Measurements from ENCODE around the gene PBLD.
"Not testable (repeated sequence)": the region's sequence is repeated elsewhere in the genome, so short reads cannot be mapped to it uniquely, and the experiment has no call there.

The PBLD gene

DNA sequence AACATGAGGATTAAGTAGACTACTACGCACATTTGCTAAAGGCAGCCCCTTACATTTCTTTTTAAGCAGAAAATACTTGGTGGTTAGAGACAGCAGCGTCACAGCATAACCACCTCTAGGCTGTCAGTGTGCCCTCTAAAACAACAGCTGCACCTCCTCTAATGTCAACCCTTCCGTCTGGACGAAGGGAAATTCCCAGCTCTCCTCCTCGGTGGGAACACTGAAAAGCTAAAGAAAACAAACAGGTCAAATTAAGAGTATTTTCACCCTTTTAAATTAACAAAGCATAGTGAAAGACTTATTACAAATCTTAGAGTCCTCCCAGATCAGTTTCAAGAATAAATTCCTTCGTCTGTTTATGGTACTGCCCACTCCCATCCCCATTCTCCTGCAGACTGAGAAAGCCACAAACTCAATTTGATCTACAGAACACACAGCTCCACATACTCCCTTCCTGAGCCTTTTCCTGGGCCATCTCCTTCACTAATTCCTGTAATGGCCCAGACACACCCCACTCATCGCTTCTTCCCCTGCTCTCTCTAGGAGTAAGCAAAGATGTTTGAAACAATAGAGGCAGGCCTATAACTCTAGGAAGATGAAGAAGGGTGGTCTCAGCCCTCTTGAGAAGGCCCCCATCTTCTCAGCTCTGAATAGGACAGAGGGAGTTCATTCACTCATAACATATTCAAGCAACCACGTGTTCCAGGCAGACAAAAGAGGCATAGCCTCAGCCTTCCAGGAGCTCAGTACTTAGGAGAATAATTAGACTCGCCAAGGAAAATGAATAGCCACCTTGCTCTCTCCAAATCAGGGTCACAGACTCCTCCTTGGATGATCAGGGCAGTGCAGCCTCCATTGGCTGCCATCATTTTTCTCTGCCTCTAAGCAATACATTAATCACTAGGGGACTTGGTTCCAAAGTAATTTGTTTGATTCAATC lies 48.4 kb downstream of the PBLD start:
- FAIRE-seq (no peak), DNase-seq (ENCODE audit: extremely low spot score, insufficient read length, low read depth) (no peak)

- no peak for FAIRE-seq
Observed at GRCh38 chr10:68280758-68281157, 52.0 kb downstream of the PBLD start.

GRCh38 chr10:68278906-68279753 lies 53.6 kb downstream of the PBLD start:
- FAIRE-seq; DNase-seq (ENCODE audit: extremely low spot score, insufficient read length, low read depth): not testable (repeated sequence)

More at GRCh38 chr10:68280758-68281157, 52.0 kb downstream of the PBLD start:
- DNase-seq (ENCODE audit: extremely low spot score, insufficient read length, low read depth): no peak

DNA sequence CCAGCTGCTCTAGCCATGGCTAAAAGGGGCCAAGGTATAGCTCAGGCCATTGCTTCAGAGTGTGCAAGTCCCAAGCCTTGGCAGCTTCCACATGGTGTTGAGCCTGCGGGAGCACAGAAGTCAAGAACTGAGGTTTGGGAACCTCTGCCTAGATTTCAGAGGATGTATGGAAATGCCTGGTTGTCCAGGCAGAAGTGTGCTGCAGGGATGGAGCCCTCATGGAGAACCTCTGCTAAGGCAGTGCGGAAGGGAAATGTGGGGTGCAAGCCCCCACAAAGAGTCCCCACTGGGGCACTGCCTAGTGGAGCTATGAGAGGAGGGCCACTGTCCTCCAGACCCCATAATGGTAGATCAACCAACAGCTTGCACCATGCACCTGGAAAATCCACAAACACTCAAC lies 54.9 kb downstream of the PBLD start:
- DNase-seq (ENCODE audit: extremely low spot score, insufficient read length, low read depth); FAIRE-seq: not testable (repeated sequence)

- DNase-seq (ENCODE audit: extremely low spot score, insufficient read length, low read depth) (no peak), FAIRE-seq (no peak)
Observed at GRCh38 chr10:68276224-68276623, 56.5 kb downstream of the PBLD start.

DNA sequence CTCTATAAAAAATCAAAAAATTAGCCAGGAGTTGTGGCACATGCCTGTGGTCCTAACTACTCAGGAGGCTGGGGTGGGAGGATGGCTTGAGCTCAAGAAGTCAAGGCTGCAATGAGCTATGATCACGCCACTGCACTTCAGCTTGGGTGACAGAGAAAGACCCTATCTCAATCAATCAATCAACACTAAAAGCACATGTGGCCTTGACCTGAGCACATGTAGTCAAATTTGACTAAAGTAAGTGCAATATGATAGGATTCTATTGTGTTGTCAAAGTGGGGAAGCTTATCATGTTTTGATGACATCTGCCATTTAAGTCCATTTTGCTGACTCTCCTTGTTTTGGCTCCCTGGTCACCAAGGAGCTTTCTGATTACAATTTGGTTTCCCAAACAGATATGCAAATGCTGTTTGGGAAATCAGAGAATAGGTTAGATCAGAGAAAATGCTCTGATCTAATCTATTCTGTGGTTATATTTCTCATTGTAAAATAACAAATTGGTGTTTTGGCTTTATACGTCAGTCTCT lies 57.1 kb downstream of the PBLD start:
- DNase-seq (ENCODE audit: extremely low spot score, insufficient read length, low read depth) (no peak), FAIRE-seq (no peak)

- no peak for FAIRE-seq
Observed at GRCh38 chr10:68272833-68273232, 59.9 kb downstream of the PBLD start.

DNA sequence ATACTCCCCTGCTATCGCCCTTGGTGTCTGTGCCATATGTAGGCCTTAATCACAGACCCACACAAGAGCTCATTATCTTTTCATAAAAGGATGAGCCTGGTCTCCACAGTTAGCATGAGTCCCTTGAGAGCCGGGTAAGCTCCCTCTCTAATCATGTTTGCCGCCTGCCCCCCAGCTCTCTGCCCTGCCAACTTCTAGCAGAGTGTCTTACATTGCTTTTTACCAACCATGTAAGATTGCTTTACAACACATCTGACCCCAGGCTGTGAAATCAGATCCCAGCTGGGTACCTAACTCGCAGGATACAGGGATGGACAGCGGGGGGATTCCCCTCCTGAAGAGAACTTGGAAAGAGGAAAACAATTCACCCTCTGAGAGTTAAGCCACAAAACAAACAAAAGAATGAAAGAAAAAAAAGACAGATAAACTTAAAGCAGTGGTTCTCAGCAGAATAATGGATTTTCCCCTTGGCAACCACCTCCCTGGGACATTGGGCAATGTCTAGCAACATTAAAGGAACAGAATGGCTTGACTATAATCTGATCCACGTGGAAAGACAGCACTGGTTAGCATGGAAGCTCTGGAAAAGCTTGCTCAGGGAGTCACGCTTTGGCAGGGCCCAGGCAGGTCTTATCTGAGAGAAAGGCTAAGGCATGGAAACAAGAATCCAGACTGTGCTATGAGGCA lies 61.4 kb downstream of the PBLD start:
- FAIRE-seq: no peak
- no peak for DNase-seq (ENCODE audit: extremely low spot score, insufficient read length, low read depth)

More at GRCh38 chr10:68272833-68273232, 59.9 kb downstream of the PBLD start:
- DNase-seq (ENCODE audit: extremely low spot score, insufficient read length, low read depth): no peak

DNA sequence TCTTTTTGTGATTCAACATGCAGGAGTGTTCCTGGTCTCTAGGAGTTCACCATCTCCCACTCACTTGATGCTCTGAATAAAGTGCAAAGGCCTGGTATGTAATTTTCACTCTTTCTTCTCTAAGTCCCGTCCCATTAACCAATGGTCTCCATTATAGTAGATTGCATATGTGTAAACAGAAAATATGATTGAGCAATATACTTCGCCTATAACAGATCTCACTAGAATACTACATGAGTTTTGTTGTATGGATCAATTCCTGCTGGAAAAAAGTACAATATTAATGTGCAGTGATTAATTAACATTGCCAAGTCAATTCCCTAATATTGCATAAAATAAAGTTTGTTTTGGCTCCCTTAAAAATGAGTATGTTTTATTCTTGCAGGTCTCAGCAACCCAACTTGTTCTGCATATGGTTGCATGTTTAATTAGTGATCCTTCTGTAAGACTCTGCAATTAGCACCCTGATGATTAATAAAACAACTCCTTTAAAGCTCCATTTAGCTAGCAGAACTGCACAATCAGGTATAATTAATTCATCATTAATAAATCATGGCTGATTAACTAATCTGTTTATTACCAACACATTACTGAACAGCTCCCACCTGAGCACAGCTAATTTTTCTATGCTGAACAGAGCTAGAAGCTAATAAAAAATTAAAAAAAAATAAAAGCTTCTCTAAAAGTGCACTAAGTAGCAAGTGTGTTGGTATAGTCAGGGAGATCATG lies 63.0 kb downstream of the PBLD start:
- DNase-seq (ENCODE audit: extremely low spot score, insufficient read length, low read depth) (no peak), FAIRE-seq (no peak)

- no peak for FAIRE-seq
- DNase-seq (ENCODE audit: extremely low spot score, insufficient read length, low read depth): no peak
Observed at GRCh38 chr10:68261132-68261856, 71.4 kb downstream of the PBLD start.

- no peak for FAIRE-seq
- DNase-seq (ENCODE audit: extremely low spot score, insufficient read length, low read depth): no peak
Observed at GRCh38 chr10:68253346-68253745, 79.4 kb downstream of the PBLD start.

- DNase-seq (ENCODE audit: extremely low spot score, insufficient read length, low read depth) (no peak), FAIRE-seq (peak; percentile 79)
Observed at GRCh38 chr10:68251625-68252495, 80.9 kb downstream of the PBLD start.

DNA sequence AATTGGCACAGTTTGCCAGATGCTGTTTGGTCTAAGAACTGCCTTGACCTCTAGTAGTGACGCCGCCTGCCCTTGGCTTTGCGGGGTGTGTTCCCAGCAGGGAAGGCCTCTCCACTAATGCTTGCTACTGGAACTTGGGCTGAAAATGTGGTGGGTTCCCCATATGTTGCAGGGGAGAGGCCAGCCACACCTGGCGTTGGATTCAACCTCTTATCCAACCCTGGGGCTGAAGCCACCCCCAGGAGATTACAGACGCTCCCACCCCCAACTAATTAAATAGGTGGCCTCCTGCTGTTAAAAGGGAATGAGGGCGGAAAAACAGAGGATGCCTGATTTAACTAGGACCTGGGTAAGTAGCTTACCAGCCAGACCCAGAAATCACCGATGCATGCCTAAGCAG lies 81.6 kb downstream of the PBLD start:
- FAIRE-seq (no peak), DNase-seq (ENCODE audit: extremely low spot score, insufficient read length, low read depth) (no peak)

- FAIRE-seq (no peak), DNase-seq (ENCODE audit: extremely low spot score, insufficient read length, low read depth) (no peak)
Observed at GRCh38 chr10:68249297-68249696, 83.4 kb downstream of the PBLD start.

DNA sequence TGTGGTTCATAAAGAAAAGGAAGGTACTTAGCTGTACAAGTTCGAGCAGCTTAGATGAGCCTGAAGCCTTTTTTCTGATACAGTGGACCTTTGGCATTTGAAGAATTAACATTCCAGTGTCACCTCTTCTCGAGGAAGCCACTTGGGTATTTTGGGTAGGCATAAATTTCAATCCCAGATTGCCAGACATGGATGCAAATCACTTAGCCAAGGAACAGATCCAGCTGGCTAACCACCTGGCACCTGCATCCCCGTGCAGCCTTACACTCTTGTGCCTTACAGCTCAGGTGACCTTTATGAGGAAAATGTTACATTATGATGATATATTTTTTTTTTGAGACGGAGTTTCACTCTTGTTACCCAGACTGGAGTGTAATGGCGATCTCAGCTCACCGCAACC lies 84.8 kb downstream of the PBLD start:
- FAIRE-seq (no peak), DNase-seq (ENCODE audit: extremely low spot score, insufficient read length, low read depth) (no peak)

DNA sequence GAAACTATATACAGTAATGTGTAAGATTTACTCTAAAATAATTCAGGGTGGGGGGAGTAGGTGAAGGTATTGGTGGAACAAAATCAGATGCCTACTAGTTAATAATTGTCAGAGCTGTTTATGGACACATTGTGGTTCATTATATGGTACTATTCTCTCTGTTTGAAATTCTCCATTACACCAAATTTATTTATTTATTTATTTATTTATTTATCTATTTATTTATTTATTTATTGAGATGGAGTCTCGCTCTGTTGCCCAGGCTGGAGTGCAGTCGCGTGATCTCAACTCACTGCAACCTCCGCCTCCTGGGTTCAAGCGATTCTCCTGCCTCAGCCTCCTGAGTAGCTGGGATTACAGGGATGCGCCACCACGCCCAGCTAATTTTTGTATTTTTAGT lies 86.3 kb downstream of the PBLD start:
- not testable (repeated sequence) for FAIRE-seq; DNase-seq (ENCODE audit: extremely low spot score, insufficient read length, low read depth)

- FAIRE-seq (no peak), DNase-seq (ENCODE audit: extremely low spot score, insufficient read length, low read depth) (no peak)
Observed at GRCh38 chr10:68242051-68242450, 90.7 kb downstream of the PBLD start.
